HCT116 (cell line): ENCODE measurements around the gene RPL27. TPM values are rescaled to one million over a fixed set of nuclear protein-coding genes. Genes with fewer than 3 reads are reported as not detected.

Experiments used
- ATAC-seq: fragments of 200-7000 bp; cut with Tn5 transposase; 2 replicates; pipeline ENCODE4 v1.9.1; 2020; ENCODE audit warnings: mild to moderate bottlenecking, moderate library complexity
- BruUV-seq: library from RNA; stranded (reverse); fragments of 400-500 nt; replicated peaks from 2 replicates; lab custom pipeline; 2021; lab: Mats Ljungman, UMichigan
- CTCF ChIA-PET: fragments of 300-600 bp; sonication (Branson Sonifier 250); formaldehyde crosslinking; loops from one replicate; lab custom pipeline; 2021; ENCODE audit warnings: antibody characterized with exemption; lab: Charles Lee
- POLR2A ChIA-PET: fragments of 300-600, 350-600 bp; sonication (Branson Sonifier 250); formaldehyde crosslinking; loops from one replicate; lab custom pipeline; 2021; ENCODE audit warnings: antibody characterized with exemption; lab: Charles Lee
- RAD21 ChIA-PET, 2 experiments: fragments of 300-600 bp; sonication (Branson Sonifier 250); formaldehyde crosslinking; loops; one replicate each; lab custom pipeline; 2023; ENCODE audit warnings: low total read pairs in 2 of 2; ENCODE audit not compliant: uncharacterized antibody in 2 of 2, unreplicated experiment in 2 of 2, low non-redundant PET in 1 of 2; lab: Charles Lee
- DNase-seq: peaks from one replicate; pipeline ENCODE4 v3.0.0-alpha.2; 2010; ENCODE audit warnings: low read depth, low spot score
- H2AFZ ChIP-seq: fragments of 200-600 bp; shearing (Covaris generic), sonication (generic); 2 replicates; pipeline ENCODE4 v1.6.1; 2017; ENCODE audit warnings: low read depth, mixed run types, mixed read lengths, antibody characterized with exemption, low read length; ENCODE audit not compliant: poor library complexity, severe bottlenecking
- H3K27ac ChIP-seq: 2 replicates; pipeline ENCODE4 v1.5.1; 2012; ENCODE audit warnings: low read depth, low read length
- H3K27me3 ChIP-seq: fragments of 200-600 bp; sonication (generic); 2 replicates; pipeline ENCODE4 v1.6.1; 2016; ENCODE audit warnings: mixed run types, low read length, mixed read lengths; ENCODE audit not compliant: insufficient read depth
- H3K36me3 ChIP-seq, 2 experiments: fragments of 200-500 bp in 1 of 2; fragments of 200-600 bp in 1 of 2; sonication (Bioruptor generic) in 1 of 2; sonication (generic) in 1 of 2; 2 replicates each; pipeline versions ENCODE4 v1.5.1 to v1.6.1; 2014 to 2016; ENCODE audit warnings: low read length in 2 of 2, inconsistent platforms in 1 of 2, mixed read lengths in 1 of 2, mixed run types in 1 of 2; ENCODE audit not compliant: insufficient read depth in 2 of 2, control insufficient read depth in 1 of 2
- H3K4me1 ChIP-seq, 2 experiments: fragments of 200-600 bp in 1 of 2; sonication (generic) in 1 of 2; 2 replicates each; pipeline versions ENCODE4 v1.5.1 to v1.6.1; 2012 to 2017; ENCODE audit warnings: low read length in 2 of 2, inconsistent platforms in 1 of 2, mild to moderate bottlenecking in 1 of 2, mixed read lengths in 1 of 2, mixed run types in 1 of 2, moderate library complexity in 1 of 2; ENCODE audit not compliant: insufficient read depth in 2 of 2, control insufficient read depth in 1 of 2
- H3K4me2 ChIP-seq: fragments of 200-600 bp; sonication (generic); 2 replicates; pipeline ENCODE4 v1.6.1; 2017; ENCODE audit warnings: mixed run types, low read length, mixed read lengths
- H3K4me3 ChIP-seq, 2 experiments: fragments of 200-600 bp in 1 of 2; sonication (generic) in 1 of 2; replicated peaks in 1 of 2; 2 replicates each; pipeline ENCODE4 v1.5.1; 2011 to 2016; ENCODE audit warnings: low read length in 2 of 2, control low read depth in 1 of 2, low read depth in 1 of 2, mild to moderate bottlenecking in 1 of 2, mixed read lengths in 1 of 2, mixed run types in 1 of 2
- H3K79me2 ChIP-seq: fragments of 200-600 bp; sonication (generic); 2 replicates; pipeline ENCODE4 v1.6.1; 2017; ENCODE audit warnings: mild to moderate bottlenecking, mixed run types, low read length, moderate library complexity, mixed read lengths; ENCODE audit not compliant: insufficient read depth
- H3K9ac ChIP-seq: fragments of 200-600 bp; sonication (generic); 2 replicates; pipeline ENCODE4 v1.6.1; 2016; ENCODE audit warnings: low read length, mixed read lengths
- H3K9me2 ChIP-seq: fragments of 200-600 bp; sonication (generic), shearing (Covaris generic); 2 replicates; pipeline ENCODE4 v1.6.1; 2017; ENCODE audit warnings: mixed run types, mild to moderate bottlenecking, moderate library complexity; ENCODE audit not compliant: insufficient read depth
- H3K9me3 ChIP-seq, 2 experiments: fragments of 200-500 bp in 1 of 2; fragments of 200-600 bp in 1 of 2; sonication (Bioruptor generic) in 1 of 2; sonication (generic) in 1 of 2; 2 replicates each; pipeline ENCODE4 v1.6.1; 2014 to 2017; ENCODE audit warnings: low read length in 2 of 2, mixed read lengths in 2 of 2, inconsistent platforms in 1 of 2, low read depth in 1 of 2, mild to moderate bottlenecking in 1 of 2, mixed run types in 1 of 2, moderate library complexity in 1 of 2; ENCODE audit not compliant: control insufficient read depth in 1 of 2, insufficient read depth in 1 of 2
- H4K20me1 ChIP-seq: fragments of 200-600 bp; sonication (generic), shearing (Covaris generic); 2 replicates; pipeline ENCODE4 v1.6.1; 2017; ENCODE audit warnings: mixed run types, mild to moderate bottlenecking, moderate library complexity; ENCODE audit not compliant: insufficient read depth
- ATF3 ChIP-seq: IDR thresholded peaks from 2 replicates; pipeline ENCODE4 v1.6.1; 2012
- CEBPB ChIP-seq: IDR thresholded peaks from 2 replicates; pipeline ENCODE4 v1.6.1; 2012; ENCODE audit warnings: low read depth
- EGR1 ChIP-seq: IDR thresholded peaks from 2 replicates; pipeline ENCODE4 v1.6.1; 2012; ENCODE audit warnings: low read depth
- EZH2 ChIP-seq: fragments of 200-600 bp; sonication (generic); IDR thresholded peaks from 2 replicates; pipeline ENCODE4 v1.6.1; 2017; ENCODE audit warnings: antibody characterized with exemption, mixed run types
- EZH2phosphoT487 ChIP-seq: fragments of 200-600 bp; IDR thresholded peaks from 2 replicates; pipeline ENCODE4 v1.6.1; 2018; ENCODE audit warnings: antibody characterized with exemption, borderline replicate concordance
- FOSL1 ChIP-seq: IDR thresholded peaks from 2 replicates; pipeline ENCODE4 v1.6.1; 2012; ENCODE audit warnings: low read depth
- POLR2A ChIP-seq: IDR thresholded peaks from 2 replicates; pipeline ENCODE4 v1.7.0; 2011; ENCODE audit warnings: borderline replicate concordance; ENCODE audit not compliant: insufficient read depth, insufficient read length; ENCODE audit errors: extremely low read depth
- SIN3A ChIP-seq: IDR thresholded peaks from 2 replicates; pipeline ENCODE4 v1.6.1; 2012; ENCODE audit warnings: low read depth
- SP1 ChIP-seq: IDR thresholded peaks from 2 replicates; pipeline ENCODE4 v1.6.1; 2012; ENCODE audit warnings: low read depth
- SRF ChIP-seq: IDR thresholded peaks from 2 replicates; pipeline ENCODE4 v1.6.1; 2012; ENCODE audit warnings: low read depth
- ZFX ChIP-seq: fragments of 450-650 bp; IDR thresholded peaks from 2 replicates; pipeline ENCODE4 v1.6.1; 2017
- ZNF274 ChIP-seq: fragments of 200-500 bp; sonication (Bioruptor generic); IDR thresholded peaks from 2 replicates; pipeline ENCODE4 v1.6.1; 2014; ENCODE audit warnings: mild to moderate bottlenecking, low read depth, low read length, inconsistent platforms
- intact Hi-C: fragments of 100-400 bp; cut with micrococcal nuclease; formaldehyde crosslinking; loops from 2 replicates; pipeline ENCODE4 v1.10.0; 2022
- total RNA-seq: library from RNA; stranded (reverse); gene quantifications from one replicate; pipeline ENCODE4 v1.2.1, GENCODE V29; 2021; ENCODE audit not compliant: unreplicated experiment
- TF ChIP-seq, protein P1 (sequence below), 3 experiments: fragments of 200-600 bp in 1 of 3; sonication (generic) in 1 of 3; IDR thresholded peaks in 2 of 3; conservative IDR thresholded peaks in 1 of 3; 2 replicates each; pipeline ENCODE4 v1.5.1; 2012 to 2017; ENCODE audit warnings: low read depth in 2 of 3, low read length in 2 of 3, antibody characterized with exemption in 1 of 3, borderline replicate concordance in 1 of 3, control low read depth in 1 of 3, mild to moderate bottlenecking in 1 of 3, mixed read lengths in 1 of 3, mixed run types in 1 of 3, moderate library complexity in 1 of 3; ENCODE audit not compliant: insufficient read depth in 1 of 3

RPL27 gene
- total RNA-seq, 1 experiment from 2014 or later = 1,295 TPM

DNA sequence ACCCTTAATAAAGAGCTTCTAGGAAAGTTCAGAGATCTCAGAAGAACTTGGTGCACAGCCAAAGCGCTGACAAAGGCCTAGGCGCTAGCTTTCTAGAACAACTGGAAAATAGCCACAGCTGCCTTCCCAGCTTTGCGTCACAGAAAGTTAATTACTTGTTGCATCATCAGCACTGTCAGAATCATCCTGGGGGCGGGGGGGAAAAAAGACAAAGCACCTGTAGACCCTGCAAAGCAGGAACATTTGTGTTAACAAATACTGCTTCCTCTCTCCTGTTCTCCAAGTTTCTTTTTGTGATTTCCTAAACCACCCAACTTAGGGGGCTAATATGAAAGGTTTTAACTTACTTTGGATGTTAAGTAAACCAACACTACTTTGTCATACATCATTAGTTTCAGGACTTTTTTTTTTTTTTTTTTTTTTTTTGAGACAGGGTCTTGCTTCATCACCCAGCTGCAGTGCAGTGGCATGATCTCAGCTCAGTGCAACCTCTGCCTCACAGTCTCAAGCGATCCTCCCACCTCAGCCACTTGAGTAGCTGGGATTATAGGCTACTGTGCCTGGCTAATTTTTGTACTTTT, 29.1 kb upstream of the RPL27 start:
- no TSS peak for BruUV-seq
- no peak overlapping the region for H3K4me2 ChIP-seq
- TF ChIP-seq CEBPB (peak; percentile 43; the same call in 1 of the 2 replicates), EZH2 (no peak), SRF (no peak), FOSL1 (no peak), SIN3A (no peak), ZFX (no peak)
- TF ChIP-seq, protein P1, sequence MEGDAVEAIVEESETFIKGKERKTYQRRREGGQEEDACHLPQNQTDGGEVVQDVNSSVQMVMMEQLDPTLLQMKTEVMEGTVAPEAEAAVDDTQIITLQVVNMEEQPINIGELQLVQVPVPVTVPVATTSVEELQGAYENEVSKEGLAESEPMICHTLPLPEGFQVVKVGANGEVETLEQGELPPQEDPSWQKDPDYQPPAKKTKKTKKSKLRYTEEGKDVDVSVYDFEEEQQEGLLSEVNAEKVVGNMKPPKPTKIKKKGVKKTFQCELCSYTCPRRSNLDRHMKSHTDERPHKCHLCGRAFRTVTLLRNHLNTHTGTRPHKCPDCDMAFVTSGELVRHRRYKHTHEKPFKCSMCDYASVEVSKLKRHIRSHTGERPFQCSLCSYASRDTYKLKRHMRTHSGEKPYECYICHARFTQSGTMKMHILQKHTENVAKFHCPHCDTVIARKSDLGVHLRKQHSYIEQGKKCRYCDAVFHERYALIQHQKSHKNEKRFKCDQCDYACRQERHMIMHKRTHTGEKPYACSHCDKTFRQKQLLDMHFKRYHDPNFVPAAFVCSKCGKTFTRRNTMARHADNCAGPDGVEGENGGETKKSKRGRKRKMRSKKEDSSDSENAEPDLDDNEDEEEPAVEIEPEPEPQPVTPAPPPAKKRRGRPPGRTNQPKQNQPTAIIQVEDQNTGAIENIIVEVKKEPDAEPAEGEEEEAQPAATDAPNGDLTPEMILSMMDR (IDR thresholded peaks at IDR 0.05 in 2 of 3, conservative IDR thresholded peaks at IDR 0.05 in 1 of 3; ENCODE audit: borderline replicate concordance in 1 of 3, insufficient read depth in 1 of 3, low read depth in 2 of 3, low read length in 2 of 3) = no peak
- H2AFZ ChIP-seq = no peak overlapping the region
- intact Hi-C loops = no loop called here
- no peak overlapping the region for H3K27ac ChIP-seq
- H3K79me2 ChIP-seq = peaks cover 1% of the 10 kb centered on the region
- no peaks in the 10 kb centered on the region for H3K36me3 ChIP-seq
- no peak overlapping the region for H3K9ac ChIP-seq
- ATAC-seq (no peak), DNase-seq (no peak)
- ChIA-PET RAD21 (interaction anchor here in 1 of 2 experiments (1.9 kb wide), 1 partner anchor 29 kb away, joined by 4 read pairs; the partner anchor contains the start of gene RPL27), CTCF (no interaction called here), POLR2A (interaction anchor here (1.4 kb wide), 1 partner anchor 29 kb away, joined by 3 read pairs; no protein-coding TSS in a partner anchor)
- H3K9me2 ChIP-seq = no peaks in the 10 kb centered on the region
- H3K4me3 ChIP-seq = no peak overlapping the region
- H3K4me1 ChIP-seq = peaks cover 8 to 12% of the 10 kb centered on the region in 2 experiments; a peak in 3 of 4 replicates
- H3K27me3 ChIP-seq = no peaks in the 10 kb centered on the region
- H4K20me1 ChIP-seq = no peaks in the 10 kb centered on the region
- no peaks in the 10 kb centered on the region for H3K9me3 ChIP-seq

DNA sequence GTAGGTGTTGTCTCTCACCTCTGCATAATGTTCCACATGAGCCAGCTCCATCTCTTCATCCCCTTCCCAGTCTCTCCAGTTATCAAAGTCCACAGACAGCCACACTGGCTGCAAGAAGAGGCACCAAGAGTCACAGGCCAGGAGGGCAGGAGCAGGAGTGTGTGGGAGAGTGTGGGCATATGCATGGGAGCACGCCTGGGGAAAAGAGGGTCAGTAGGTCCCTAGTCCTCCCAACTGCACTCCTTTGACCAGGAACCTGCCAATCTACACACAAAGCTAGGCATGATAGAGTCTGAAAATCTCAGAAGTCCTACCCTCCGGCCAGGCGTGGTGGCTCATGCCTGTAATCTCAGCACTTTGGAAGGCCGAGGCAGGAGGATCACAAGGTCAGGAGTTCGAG, 26.6 kb upstream of the RPL27 start:
- ChIA-PET CTCF (no interaction called here), RAD21 (no interaction called here), POLR2A (no interaction called here)
- Histone ChIP-seq H3K27ac (no peak overlapping the region), H3K36me3 (no peaks in the 10 kb centered on the region), H3K79me2 (no peaks in the 10 kb centered on the region), H3K9me2 (no peaks in the 10 kb centered on the region), H3K27me3 (no peaks in the 10 kb centered on the region), H3K4me2 (no peak overlapping the region), H4K20me1 (no peaks in the 10 kb centered on the region), H2AFZ (no peak overlapping the region), H3K9ac (no peak overlapping the region), H3K4me3 (no peak overlapping the region), H3K4me1 (peaks cover 1 to 8% of the 10 kb centered on the region in 2 experiments), H3K9me3 (no peaks in the 10 kb centered on the region)
- ATAC-seq (no peak), DNase-seq (no peak)
- no TSS peak for BruUV-seq
- intact Hi-C loops = no loop called here
- TF ChIP-seq SRF (no peak), ATF3 (no peak), POLR2A (no peak), SP1 (no peak), EGR1 (no peak), SIN3A (no peak), EZH2phosphoT487 (no peak), ZNF274 (no peak)
- TF ChIP-seq, protein P1 (IDR thresholded peaks at IDR 0.05 in 2 of 3, conservative IDR thresholded peaks at IDR 0.05 in 1 of 3; ENCODE audit: borderline replicate concordance in 1 of 3, insufficient read depth in 1 of 3, low read depth in 2 of 3, low read length in 2 of 3) = no peak
